HG03045 (cell line): ENCODE data around the gene STAT5B.

Experiments
- ATAC-seq: cut with Tn5 transposase; IDR thresholded peaks from one replicate; pipeline ENCODE4 v1.9.1; 2021; ENCODE audit warnings: mild to moderate bottlenecking, moderate library complexity; ENCODE audit not compliant: unreplicated experiment

Gene STAT5B

DNA sequence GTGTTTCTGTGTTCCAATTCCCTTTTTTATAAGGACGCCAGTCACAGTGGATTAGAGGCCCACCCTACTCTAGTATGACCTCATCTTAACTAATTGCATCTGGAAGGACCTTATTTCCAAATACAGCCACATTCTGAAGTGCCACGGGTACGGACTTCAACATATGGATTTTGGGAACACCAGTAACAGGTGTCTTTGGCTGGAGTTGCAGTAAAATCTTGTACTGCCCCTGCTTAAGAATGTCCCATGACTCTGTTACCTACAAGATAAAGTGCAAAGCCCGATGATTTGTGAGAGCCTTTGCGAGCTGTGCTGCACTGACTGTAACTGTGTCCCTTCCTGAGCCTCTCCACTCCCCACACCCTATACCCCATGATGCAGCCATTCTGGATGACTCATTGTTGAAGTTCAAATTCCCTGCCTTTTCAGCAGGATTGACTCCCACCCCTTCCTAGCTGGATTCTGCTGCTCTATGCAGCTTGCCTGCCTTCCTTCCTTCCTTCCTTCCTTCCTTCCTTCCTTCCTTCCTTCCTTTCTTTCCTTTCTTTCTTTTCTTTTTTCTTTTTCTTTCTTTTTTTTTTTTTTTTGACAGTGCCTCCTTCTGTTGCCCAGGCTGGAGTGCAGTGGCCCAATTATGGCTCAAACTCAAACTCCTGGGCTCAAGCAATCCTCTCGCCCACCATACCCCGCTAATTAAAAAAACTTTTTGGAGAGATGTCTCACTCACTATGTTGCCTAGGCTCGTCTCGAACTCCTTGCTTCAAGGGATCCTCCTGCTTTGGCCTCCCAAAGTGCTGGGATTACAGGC, 93.1 kb downstream of the STAT5B start:
- no peak for ATAC-seq

DNA sequence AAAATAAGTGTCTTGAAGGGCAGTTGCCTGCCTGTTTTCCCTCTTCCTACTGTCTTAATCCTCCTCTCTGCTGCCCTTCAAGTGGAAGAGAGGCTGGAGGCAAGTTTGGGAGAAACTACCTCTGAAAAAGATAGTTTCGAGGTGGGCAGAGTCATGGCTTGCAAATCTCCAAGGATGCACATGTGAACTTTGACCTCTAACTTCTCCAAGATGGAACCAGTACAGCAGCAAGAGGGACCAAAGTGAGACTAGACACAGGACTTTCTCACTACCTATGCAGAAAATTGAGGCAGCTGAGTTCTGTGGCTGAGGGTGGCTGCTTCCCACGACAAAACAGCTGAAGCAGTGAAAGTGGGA, 94.4 kb downstream of the STAT5B start:
- ATAC-seq, result no peak

DNA sequence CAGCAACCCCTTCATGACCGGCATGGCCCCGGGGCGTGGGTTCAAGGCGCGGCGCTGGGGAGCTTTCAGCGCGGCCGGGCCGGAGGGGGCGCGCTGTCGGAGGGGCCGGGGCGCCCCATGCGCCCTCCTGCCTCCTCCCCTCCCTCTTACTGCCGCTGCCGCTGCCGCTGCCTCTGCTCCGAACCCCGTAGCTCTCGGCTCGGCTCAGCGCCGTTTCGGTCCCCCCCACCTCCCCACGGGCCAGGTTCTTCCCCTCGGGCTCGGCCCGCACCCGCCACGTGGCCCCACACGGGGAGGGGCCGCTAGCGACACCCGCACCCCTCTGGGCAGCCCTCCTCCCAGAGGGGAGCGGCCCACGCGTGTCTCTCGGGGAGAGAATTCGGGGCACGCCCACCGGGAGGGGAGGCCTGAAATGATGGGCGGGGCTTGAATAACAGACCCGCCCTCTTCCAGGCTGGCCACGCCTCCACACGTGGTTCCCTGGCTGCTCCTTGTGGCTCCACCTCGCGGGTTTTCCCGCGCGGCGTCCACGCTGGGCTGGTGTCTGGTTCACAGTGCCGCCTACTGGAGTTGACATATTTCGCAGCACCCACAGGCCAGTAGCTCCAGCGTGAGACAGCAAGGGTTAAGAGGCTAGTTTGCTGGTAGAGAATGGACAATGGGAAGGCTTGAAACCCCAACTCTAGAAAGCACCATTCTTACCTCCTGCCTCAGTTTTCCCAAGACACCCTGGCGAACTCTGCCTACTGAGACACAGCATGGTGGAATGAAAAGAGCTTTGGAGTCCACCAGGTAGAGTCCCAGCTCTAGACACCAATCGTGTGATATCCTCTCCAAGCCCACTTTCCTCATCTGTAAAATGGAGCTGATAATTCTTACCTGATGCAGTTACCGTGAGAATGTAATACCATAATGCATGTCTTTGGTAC, 95.0 kb downstream of the STAT5B start, which contains the start of gene KCNH4:
Gene KCNH4, minus strand, starts transcription at position 221 of the 929 bp plus-strand sequence. Its CDS starts 197 bp downstream, at position 24.
- peak; percentile 30 for ATAC-seq

DNA sequence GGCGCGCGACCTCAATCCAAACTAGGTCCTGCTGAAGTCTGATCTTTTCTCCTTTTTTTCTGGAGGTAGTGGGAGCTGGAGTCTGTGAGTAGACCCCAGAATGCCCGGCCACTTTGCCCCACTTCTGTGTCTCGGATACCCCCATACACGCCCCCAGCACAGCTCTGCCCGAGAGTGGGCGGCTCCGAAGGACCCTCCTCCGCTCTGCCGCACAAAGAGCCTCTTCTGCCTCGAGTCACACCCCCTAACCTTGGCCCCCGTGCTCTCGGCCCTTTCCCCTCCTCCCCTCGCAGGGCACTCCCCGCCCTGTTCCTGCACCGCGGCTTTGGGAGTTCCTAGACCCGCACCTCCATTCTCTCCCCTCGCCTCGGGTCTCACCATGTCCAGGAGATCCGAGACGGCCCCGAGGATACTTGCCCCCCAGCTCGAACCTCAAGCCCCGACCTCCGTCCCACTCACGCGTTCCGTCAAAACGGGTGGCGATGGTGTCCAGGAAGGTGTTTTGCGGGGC, 95.7 kb downstream of the STAT5B start:
- ATAC-seq, result no peak

GRCh38 chr17:42179911-42180410, 96.2 kb downstream of the STAT5B start:
- no peak for ATAC-seq

DNA sequence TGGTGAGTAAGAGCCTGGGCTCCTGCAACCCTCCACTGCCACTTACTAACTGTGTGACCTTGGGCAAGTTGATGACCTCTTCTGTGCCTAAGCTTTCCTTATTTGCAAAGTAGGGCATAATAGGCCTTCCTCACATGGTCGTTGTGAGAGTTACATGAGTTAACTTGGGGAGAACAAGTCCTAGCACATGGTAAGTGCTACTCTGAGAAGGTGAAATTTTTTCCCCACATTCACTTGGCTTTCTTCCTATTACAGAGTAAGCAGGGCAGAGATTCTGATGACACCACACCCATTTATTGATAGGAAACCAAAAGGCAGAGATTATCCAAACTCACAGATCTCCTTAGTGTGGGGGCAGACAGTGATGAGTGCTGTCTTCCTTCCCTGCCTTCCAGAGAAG, 96.9 kb downstream of the STAT5B start:
- no peak for ATAC-seq

DNA sequence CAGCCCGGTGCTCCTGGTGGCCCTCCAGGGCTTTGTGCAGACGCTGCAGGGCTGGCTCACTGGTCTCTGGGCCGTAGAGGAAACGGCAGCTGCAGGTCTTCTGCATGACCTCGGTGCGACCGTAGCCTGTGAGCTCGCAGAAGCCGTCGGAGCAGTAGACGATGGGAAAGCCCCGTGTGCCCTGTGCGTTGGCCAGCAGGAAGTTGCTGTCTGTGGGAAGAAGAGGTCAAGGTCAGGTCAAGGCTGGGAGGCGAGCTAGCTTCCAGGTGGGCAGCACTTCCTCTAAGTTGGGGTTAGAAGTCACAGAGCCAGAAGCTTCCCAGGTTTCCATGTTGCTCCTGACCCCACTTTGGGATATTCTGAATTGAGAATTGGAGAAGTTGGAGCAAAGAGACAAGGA, 97.4 kb downstream of the STAT5B start:
- no peak for ATAC-seq

- ATAC-seq, result no peak
Measured at GRCh38 chr17:42177684-42178083, 98.5 kb downstream of the STAT5B start.

- ATAC-seq, result no peak
Measured at GRCh38 chr17:42174126-42174783, 101.9 kb downstream of the STAT5B start.

- no peak for ATAC-seq
Measured at GRCh38 chr17:42171831-42172230, 104.4 kb downstream of the STAT5B start.

DNA sequence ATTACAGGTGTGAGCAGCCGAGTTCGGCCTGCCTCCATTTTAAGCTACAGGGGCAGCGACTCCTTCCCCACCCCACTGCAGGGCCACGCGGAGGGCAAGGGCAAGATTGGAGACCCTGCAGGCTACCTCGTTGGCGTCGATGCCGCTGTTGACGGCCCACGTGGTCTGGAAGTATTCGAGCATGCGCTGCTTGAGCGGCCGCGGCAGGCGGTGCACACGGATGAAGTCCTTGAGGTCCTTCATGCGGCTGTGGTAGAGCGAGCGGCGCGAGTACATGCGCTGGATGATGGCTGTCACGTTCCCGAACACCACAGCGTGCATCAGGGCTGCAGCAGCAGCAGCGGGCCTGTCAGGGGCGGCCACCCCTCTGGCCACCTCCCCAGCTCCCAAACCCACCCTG, 106.8 kb downstream of the STAT5B start:
- no peak for ATAC-seq

- no peak for ATAC-seq
Measured at GRCh38 chr17:42167807-42168206, 108.4 kb downstream of the STAT5B start.

- ATAC-seq, result no peak
Measured at GRCh38 chr17:42166196-42166763, 109.9 kb downstream of the STAT5B start.

- ATAC-seq, result no peak
Measured at GRCh38 chr17:42165751-42166150, 110.4 kb downstream of the STAT5B start.

GRCh38 chr17:42163696-42164407, 112.3 kb downstream of the STAT5B start:
- no peak for ATAC-seq

DNA sequence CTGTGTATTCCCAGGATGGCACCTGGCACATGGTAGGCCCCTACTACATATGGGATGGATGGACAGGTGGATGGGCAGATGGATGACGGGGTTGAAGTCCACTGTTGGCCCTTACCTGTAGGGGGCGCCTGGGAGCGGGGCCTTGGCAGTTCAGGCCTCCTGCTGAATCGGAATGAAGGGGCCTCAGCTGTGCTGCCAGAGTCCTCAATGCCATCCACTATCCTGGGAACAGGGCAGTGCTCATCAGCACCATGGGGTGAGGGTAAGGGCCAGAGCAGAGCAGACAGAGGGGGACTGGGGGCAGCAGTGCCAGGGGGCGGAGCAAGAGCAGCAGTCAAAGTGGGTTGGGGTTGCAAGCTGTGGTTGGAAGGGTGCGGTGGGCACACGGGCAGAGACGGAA, 113.1 kb downstream of the STAT5B start:
- no peak for ATAC-seq

DNA sequence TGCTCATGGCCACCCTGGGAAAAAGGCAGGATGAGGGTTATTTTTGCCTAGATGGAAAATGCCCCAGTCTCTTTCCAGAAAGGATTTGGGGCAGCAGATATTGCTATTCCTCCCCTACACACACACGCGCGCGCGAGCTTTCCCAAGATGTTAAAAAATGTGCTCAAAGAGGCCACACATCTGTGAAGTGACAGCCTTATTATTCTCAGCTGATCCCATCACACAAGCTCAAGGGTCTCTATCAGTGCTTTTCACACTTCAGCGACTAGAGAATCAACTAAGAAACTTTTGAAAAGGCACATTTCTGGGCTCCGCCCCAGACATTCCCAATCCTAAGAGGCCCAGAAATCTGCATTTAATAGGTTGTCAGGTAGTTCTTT, 115.7 kb downstream of the STAT5B start:
- no peak for ATAC-seq

DNA sequence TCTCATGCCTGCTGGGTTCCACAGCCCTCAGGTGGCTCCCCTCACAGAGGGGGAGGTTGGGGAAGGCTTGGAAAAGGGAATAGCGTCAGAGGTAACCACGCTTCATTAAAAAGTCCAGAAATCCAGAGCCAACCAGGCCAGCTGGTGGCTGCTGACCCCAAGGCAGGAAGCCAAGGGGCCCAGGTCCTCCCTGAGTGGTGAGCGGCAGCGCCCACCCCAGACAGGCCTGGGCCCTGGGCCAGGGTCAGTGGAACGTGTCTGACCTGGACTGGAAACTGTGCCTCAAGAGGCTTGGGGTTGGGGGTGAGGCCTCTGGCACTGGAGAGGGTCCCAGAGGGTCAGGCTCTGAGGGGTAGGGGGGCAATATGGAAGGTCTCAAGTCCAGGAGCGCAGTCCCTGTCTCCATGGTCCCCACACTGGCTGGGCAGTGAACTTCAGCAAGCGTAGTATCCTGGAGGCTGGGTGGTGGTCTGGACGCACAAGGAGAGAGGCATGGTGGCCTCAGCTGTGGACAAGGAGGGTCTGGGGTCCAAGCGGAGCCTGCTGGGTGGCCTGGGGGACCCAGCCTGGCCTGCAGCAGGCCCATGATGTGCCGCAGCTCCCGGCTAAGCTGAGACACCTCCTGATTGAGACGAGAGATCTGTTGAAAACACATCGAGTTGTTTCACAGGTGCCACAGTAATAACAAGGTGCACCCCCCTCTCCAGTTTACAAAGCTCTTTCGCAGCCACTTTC, 116.2 kb downstream of the STAT5B start:
- no peak for ATAC-seq

DNA sequence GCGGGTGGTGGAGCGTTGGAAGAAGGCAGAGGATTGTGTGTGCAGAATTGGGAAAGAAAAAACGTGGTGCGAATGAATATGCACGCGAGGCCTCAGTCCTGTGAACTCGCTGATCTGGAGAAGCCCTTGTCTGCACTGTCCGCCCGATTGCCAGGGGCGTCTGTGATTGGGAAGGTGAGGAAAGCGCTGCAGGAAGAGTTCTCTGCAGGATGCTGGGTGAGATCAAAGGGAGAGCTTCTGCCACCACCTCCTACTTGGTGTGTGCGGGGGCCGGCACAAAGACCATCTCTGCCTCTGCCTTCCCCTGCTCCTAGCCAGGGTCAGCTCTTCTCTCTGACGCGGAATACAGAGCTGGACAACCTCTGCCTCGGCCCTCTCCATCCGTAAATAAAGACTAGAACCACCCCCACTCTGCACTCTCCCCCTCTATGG, 120.6 kb downstream of the STAT5B start:
- no peak for ATAC-seq
